HepG2 (cell line): ENCODE data around the gene B3GNT7. TPM values are rescaled to one million over a fixed set of nuclear protein-coding genes. Genes with fewer than 3 reads are reported as not detected.

Experiments used
- CEBPG ChIP-seq: IDR thresholded peaks from 2 replicates; pipeline ENCODE4 v1.6.1; 2016
- CENPX ChIP-seq: sonication (generic); formaldehyde crosslinking; IDR thresholded peaks from 2 replicates; pipeline ENCODE4 v1.9.0; 2021; ENCODE audit warnings: mild to moderate bottlenecking, missing genetic modification reagents, moderate library complexity
- ERF ChIP-seq: IDR thresholded peaks from 2 replicates; pipeline ENCODE4 v1.6.1; 2018; ENCODE audit warnings: missing biosample characterization, missing genetic modification reagents
- ETV6 ChIP-seq: sonication (generic); formaldehyde crosslinking; conservative IDR thresholded peaks from 2 replicates; pipeline ENCODE4 v1.4.0; 2020; ENCODE audit warnings: missing genetic modification reagents
- HMG20A ChIP-seq: IDR thresholded peaks from 2 replicates; pipeline ENCODE4 v1.6.1; 2016; ENCODE audit warnings: borderline replicate concordance
- NFATC3 ChIP-seq: sonication (generic); formaldehyde crosslinking; IDR thresholded peaks from 2 replicates; pipeline ENCODE4 v1.5.1; 2020; ENCODE audit warnings: mild to moderate bottlenecking, missing genetic modification reagents
- NRL ChIP-seq: sonication (generic); formaldehyde crosslinking; IDR thresholded peaks from 2 replicates; pipeline ENCODE4 v1.5.0; 2020; ENCODE audit warnings: missing genetic modification reagents, mild to moderate bottlenecking, moderate library complexity, borderline replicate concordance
- PHF20 ChIP-seq: sonication (generic); formaldehyde crosslinking; IDR thresholded peaks from 2 replicates; pipeline ENCODE4 v1.5.0; 2020; ENCODE audit warnings: mild to moderate bottlenecking, missing genetic modification reagents
- PTBP1 ChIP-seq: fragments of 200-400 bp; formaldehyde crosslinking; IDR thresholded peaks from 2 replicates; pipeline ENCODE4 v1.6.1; 2018; ENCODE audit warnings: low read length, low read depth; ENCODE audit not compliant: poor library complexity, severe bottlenecking
- RFXAP ChIP-seq: sonication (generic); formaldehyde crosslinking; IDR thresholded peaks from 2 replicates; pipeline ENCODE4 v1.4.0; 2020; ENCODE audit warnings: missing genetic modification reagents, borderline replicate concordance
- SKI ChIP-seq: fragments of 450-650 bp; IDR thresholded peaks from one replicate; pipeline ENCODE4 v1.6.1; 2018; ENCODE audit warnings: mild to moderate bottlenecking; ENCODE audit not compliant: partially characterized antibody
- SOX6 ChIP-seq, 2 experiments: fragments of 450-650 bp in 1 of 2; sonication (generic) in 1 of 2; formaldehyde crosslinking in 1 of 2; IDR thresholded peaks; 2 replicates each; pipeline versions ENCODE4 v1.4.0 to v1.6.1; 2017 to 2020; ENCODE audit warnings: antibody characterized with exemption in 1 of 2, mild to moderate bottlenecking in 1 of 2, missing genetic modification reagents in 1 of 2
- ZNF333 ChIP-seq: sonication (generic); formaldehyde crosslinking; IDR thresholded peaks from 2 replicates; pipeline ENCODE4 v1.4.0; 2020; ENCODE audit warnings: mild to moderate bottlenecking, missing genetic modification reagents, borderline replicate concordance
- ZNF337 ChIP-seq: sonication (generic); formaldehyde crosslinking; IDR thresholded peaks from 2 replicates; pipeline ENCODE4 v1.5.1; 2020; ENCODE audit warnings: missing genetic modification reagents, low read depth, mild to moderate bottlenecking, borderline replicate concordance
- ZNF431 ChIP-seq: sonication (generic); formaldehyde crosslinking; IDR thresholded peaks from 2 replicates; pipeline ENCODE4 v1.9.0; 2022; ENCODE audit warnings: missing genetic modification reagents, low read depth, mild to moderate bottlenecking, borderline replicate concordance
- ZNF567 ChIP-seq: sonication (generic); formaldehyde crosslinking; IDR thresholded peaks from 2 replicates; pipeline ENCODE4 v1.8.1; 2023; ENCODE audit warnings: mild to moderate bottlenecking, missing genetic modification reagents, borderline replicate concordance
- ZNF781 ChIP-seq: sonication (generic); formaldehyde crosslinking; IDR thresholded peaks from 2 replicates; pipeline ENCODE4 v1.5.1; 2020; ENCODE audit warnings: borderline replicate concordance, mild to moderate bottlenecking, missing genetic modification reagents; ENCODE audit errors: not compliant biosample characterization
- ZNF816 ChIP-seq: sonication (generic); formaldehyde crosslinking; IDR thresholded peaks from 2 replicates; pipeline ENCODE4 v1.8.0; 2022; ENCODE audit warnings: missing genetic modification reagents, mild to moderate bottlenecking, borderline replicate concordance
- ZNF839 ChIP-seq: sonication (generic); formaldehyde crosslinking; IDR thresholded peaks from 2 replicates; pipeline ENCODE4 v1.4.0; 2020; ENCODE audit warnings: missing genetic modification reagents, mild to moderate bottlenecking, borderline replicate concordance
- ZNF841 ChIP-seq: sonication (generic); formaldehyde crosslinking; IDR thresholded peaks from 2 replicates; pipeline ENCODE4 v1.8.1; 2023; ENCODE audit warnings: missing genetic modification reagents, borderline replicate concordance
- ZSCAN12 ChIP-seq: sonication (generic); formaldehyde crosslinking; IDR thresholded peaks from 2 replicates; pipeline ENCODE4 v1.9.0; 2021; ENCODE audit warnings: mild to moderate bottlenecking, missing genetic modification reagents
- polyA plus RNA-seq, 8 experiments: library from polyadenylated mRNA; depleted of rRNA in 3 of 8; stranded (reverse) in 7 of 8; unstranded in 1 of 8; fragments of >200 nt; fragmentation: Illumina TruSeq in 4 of 8; extraction: Trizol in 4 of 8; gene quantifications; 2 replicates each; pipeline versions ENCODE4 v1.2.1 to v1.2.3, GENCODE V29; 2011 to 2016; ENCODE audit warnings: low read depth in 4 of 8, missing spikeins in 1 of 8, mixed read lengths in 1 of 8; ENCODE audit not compliant: insufficient read depth in 1 of 8
- total RNA-seq, 5 experiments: library from RNA; depleted of rRNA; stranded (reverse); fragments of >200 nt; fragmentation: Illumina TruSeq; extraction: Trizol; gene quantifications; 2 replicates each; pipeline ENCODE4 v1.2.3, GENCODE V29; 2016; ENCODE audit warnings: low read depth in 1 of 5
- TF ChIP-seq, protein P1 (sequence below): sonication (generic); formaldehyde crosslinking; conservative IDR thresholded peaks from 2 replicates; pipeline ENCODE4 v1.8.0; 2022; ENCODE audit warnings: mild to moderate bottlenecking, moderate library complexity, missing genetic modification reagents
- TF ChIP-seq, protein P2 (sequence below): sonication (generic); formaldehyde crosslinking; IDR thresholded peaks from 2 replicates; pipeline ENCODE4 v1.5.1; 2020; ENCODE audit warnings: mild to moderate bottlenecking, missing genetic modification reagents, borderline replicate concordance
- TF ChIP-seq, protein P3 (sequence below): sonication (generic); formaldehyde crosslinking; IDR thresholded peaks from 2 replicates; pipeline ENCODE4 v1.8.1; 2023; ENCODE audit warnings: mild to moderate bottlenecking, missing genetic modification reagents

The B3GNT7 gene
- total and polyA plus RNA-seq, 2 of the 13 experiments (the other 11 are each of a cell fraction or from before 2014, with no cell fraction given) = 0.04 to 0.24 TPM

DNA sequence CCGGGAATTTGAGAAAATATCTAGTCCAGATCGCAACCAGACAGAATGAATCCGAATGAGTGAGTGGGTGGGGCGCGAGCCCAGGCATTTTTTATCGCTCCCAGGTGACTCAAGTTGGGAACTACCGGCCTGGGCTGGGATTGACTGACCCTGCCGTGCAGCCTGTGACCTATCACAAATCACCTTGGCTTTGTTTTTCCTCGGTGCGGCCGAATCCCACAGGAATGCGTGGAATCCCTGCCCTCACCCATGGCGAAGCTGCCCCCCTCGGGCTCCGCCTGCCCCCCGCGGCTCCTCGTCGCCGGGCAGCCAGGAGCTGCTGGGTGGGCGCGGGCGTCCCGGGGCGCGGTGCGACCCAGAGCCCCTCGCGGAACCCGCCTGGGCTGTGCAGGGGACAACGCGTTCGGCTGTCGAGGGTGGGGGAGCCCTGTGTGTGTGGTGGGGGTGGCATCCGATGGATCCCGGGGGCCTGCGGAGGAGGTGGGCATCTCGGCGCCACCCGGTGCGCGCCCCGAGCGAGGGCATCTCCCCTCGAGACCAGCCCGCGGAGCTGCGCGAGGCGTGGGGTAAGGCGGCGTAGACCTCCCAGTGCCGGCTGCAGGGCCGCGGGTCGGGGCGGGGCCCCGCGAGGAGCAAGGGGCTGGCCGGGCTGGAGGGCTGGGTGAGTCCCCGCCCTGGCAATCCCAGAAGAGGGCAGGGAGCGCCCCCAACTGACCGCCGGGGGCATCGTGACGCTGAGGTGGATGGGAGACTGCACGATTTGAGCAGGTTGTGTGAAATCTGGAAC, 16.5 kb downstream of the B3GNT7 start (continued):
- TF ChIP-seq RFXAP = no peak
- no peak for TF ChIP-seq SOX6 (IDR thresholded peaks at IDR 0.05)
- 0 out of 2 replicates have a peak, but pooled peaks have one; percentile 18 for TF ChIP-seq SOX6 (CRISPR knock-in tag; IDR thresholded peaks at IDR 0.05)
- TF ChIP-seq CENPX (CRISPR knock-in tag) = no peak
- no peak for TF ChIP-seq PTBP1
- TF ChIP-seq ETV6 (CRISPR knock-in tag) = 0 out of 2 replicates have a peak, but pooled peaks have one; percentile 34
- TF ChIP-seq, protein P1, sequence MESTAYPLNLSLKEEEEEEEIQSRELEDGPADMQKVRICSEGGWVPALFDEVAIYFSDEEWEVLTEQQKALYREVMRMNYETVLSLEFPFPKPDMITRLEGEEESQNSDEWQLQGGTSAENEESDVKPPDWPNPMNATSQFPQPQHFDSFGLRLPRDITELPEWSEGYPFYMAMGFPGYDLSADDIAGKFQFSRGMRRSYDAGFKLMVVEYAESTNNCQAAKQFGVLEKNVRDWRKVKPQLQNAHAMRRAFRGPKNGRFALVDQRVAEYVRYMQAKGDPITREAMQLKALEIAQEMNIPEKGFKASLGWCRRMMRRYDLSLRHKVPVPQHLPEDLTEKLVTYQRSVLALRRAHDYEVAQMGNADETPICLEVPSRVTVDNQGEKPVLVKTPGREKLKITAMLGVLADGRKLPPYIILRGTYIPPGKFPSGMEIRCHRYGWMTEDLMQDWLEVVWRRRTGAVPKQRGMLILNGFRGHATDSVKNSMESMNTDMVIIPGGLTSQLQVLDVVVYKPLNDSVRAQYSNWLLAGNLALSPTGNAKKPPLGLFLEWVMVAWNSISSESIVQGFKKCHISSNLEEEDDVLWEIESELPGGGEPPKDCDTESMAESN (CRISPR knock-in tag) = peak; percentile 75; the same call in 1 of the 2 replicates
- 0 out of 2 replicates have a peak, but pooled peaks have one; percentile 56 for TF ChIP-seq ZNF839
- TF ChIP-seq SKI = no peak
- no peak for TF ChIP-seq ZNF816 (CRISPR knock-in tag)
- TF ChIP-seq, protein P2, sequence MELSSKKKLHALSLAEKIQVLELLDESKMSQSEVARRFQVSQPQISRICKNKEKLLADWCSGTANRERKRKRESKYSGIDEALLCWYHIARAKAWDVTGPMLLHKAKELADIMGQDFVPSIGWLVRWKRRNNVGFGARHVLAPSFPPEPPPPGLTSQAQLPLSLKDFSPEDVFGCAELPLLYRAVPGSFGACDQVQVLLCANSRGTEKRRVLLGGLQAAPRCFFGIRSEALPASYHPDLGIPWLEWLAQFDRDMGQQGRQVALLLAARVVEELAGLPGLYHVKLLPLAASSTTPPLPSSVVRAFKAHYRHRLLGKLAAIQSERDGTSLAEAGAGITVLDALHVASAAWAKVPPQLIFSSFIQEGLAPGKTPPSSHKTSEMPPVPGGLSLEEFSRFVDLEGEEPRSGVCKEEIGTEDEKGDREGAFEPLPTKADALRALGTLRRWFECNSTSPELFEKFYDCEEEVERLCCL (CRISPR knock-in tag) = no peak
- TF ChIP-seq ZNF333 = 0 out of 2 replicates have a peak, but pooled peaks have one; percentile 4
- peak; percentile 82; the same call in 1 of the 2 replicates for TF ChIP-seq NRL (CRISPR knock-in tag)
- TF ChIP-seq, protein P3, sequence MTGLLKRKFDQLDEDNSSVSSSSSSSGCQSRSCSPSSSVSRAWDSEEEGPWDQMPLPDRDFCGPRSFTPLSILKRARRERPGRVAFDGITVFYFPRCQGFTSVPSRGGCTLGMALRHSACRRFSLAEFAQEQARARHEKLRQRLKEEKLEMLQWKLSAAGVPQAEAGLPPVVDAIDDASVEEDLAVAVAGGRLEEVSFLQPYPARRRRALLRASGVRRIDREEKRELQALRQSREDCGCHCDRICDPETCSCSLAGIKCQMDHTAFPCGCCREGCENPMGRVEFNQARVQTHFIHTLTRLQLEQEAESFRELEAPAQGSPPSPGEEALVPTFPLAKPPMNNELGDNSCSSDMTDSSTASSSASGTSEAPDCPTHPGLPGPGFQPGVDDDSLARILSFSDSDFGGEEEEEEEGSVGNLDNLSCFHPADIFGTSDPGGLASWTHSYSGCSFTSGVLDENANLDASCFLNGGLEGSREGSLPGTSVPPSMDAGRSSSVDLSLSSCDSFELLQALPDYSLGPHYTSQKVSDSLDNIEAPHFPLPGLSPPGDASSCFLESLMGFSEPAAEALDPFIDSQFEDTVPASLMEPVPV (CRISPR knock-in tag) = peak; percentile 71; the same call in 1 of the 2 replicates
- no peak for TF ChIP-seq ZNF781 (CRISPR knock-in tag)
- peak; percentile 80 for TF ChIP-seq ERF
- no peak for TF ChIP-seq ZNF337
- no peak for TF ChIP-seq ZSCAN12 (CRISPR knock-in tag)
- TF ChIP-seq PHF20 (CRISPR knock-in tag) = no peak
- no peak for TF ChIP-seq HMG20A (CRISPR knock-in tag)
- TF ChIP-seq NFATC3 (CRISPR knock-in tag) = no peak
- TF ChIP-seq ZNF431 (CRISPR knock-in tag) = peak; percentile 35; the same call in 1 of the 2 replicates
- TF ChIP-seq ZNF841 (CRISPR knock-in tag) = no peak
- TF ChIP-seq CEBPG (CRISPR knock-in tag) = peak; percentile 49; the same call in 1 of the 2 replicates
- TF ChIP-seq ZNF567 = peak; percentile 95
